NCI-H510A treated with DMSO at 0.1 percent for 48 hours (cell line): Measurements from ENCODE around the gene KBTBD12.
"Not testable (repeated sequence)": the region's sequence is repeated elsewhere in the genome, so short reads cannot be mapped to it uniquely, and the experiment has no call there.

Experiments used
- DNase-seq: peaks from one replicate; lab custom pipeline; 2025; lab: John Stamatoyannopoulos, UW

The KBTBD12 gene

GRCh38 chr3:127903611-127904375 lies 11.2 kb upstream of the KBTBD12 start:
- no peak for DNase-seq

GRCh38 chr3:127905556-127905955 lies 9.5 kb upstream of the KBTBD12 start:
- no peak for DNase-seq

- DNase-seq, result not testable (repeated sequence)
These were observed 8.4 kb upstream of the KBTBD12 start for GRCh38 chr3:127906653-127907052.

- DNase-seq, result no peak
These were observed 6.8 kb upstream of the KBTBD12 start for GRCh38 chr3:127908202-127908601.

GRCh38 chr3:127908951-127909350 lies 6.1 kb upstream of the KBTBD12 start:
- DNase-seq, result no peak

- no peak for DNase-seq
These were observed 5.4 kb upstream of the KBTBD12 start for GRCh38 chr3:127909646-127910045.

- DNase-seq, result no peak
These were observed 3.6 kb upstream of the KBTBD12 start for GRCh38 chr3:127911421-127911931.

- not testable (repeated sequence) for DNase-seq
These were observed 1.2 kb upstream of the KBTBD12 start for GRCh38 chr3:127913841-127914240.

- no peak for DNase-seq
These were observed 448 bp upstream of the KBTBD12 start for GRCh38 chr3:127914584-127914983.

- DNase-seq, result no peak
These were observed 983 bp downstream of the KBTBD12 start for GRCh38 chr3:127915937-127916493.

GRCh38 chr3:127920738-127921137 lies 5.7 kb downstream of the KBTBD12 start:
- DNase-seq, result no peak

GRCh38 chr3:127923611-127924010 lies 8.6 kb downstream of the KBTBD12 start:
- DNase-seq, result no peak

GRCh38 chr3:127925384-127925783 lies 10.4 kb downstream of the KBTBD12 start:
- no peak for DNase-seq

- DNase-seq, result no peak
These were observed 13.0 kb downstream of the KBTBD12 start for GRCh38 chr3:127927829-127928604.

GRCh38 chr3:127929818-127930413 lies 14.9 kb downstream of the KBTBD12 start:
- DNase-seq, result no peak

- DNase-seq, result no peak
These were observed 18.4 kb downstream of the KBTBD12 start for GRCh38 chr3:127933396-127933795.

GRCh38 chr3:127938800-127939199 lies 23.8 kb downstream of the KBTBD12 start:
- DNase-seq, result no peak

- no peak for DNase-seq
These were observed 25.1 kb downstream of the KBTBD12 start for GRCh38 chr3:127940116-127940515.

GRCh38 chr3:127942613-127943012 lies 27.6 kb downstream of the KBTBD12 start:
- no peak for DNase-seq

- no peak for DNase-seq
These were observed 33.2 kb downstream of the KBTBD12 start for GRCh38 chr3:127948211-127948610.

GRCh38 chr3:127949446-127950055 lies 34.5 kb downstream of the KBTBD12 start:
- DNase-seq, result no peak

GRCh38 chr3:127951276-127951675 lies 36.2 kb downstream of the KBTBD12 start:
- no peak for DNase-seq
